HG02642 (cell line): ENCODE results near the gene LPP.
"Not testable (repeated sequence)": the region's sequence is repeated elsewhere in the genome, so short reads cannot be mapped to it uniquely, and the experiment has no call there.

Experiments used
- ATAC-seq: cut with Tn5 transposase; IDR thresholded peaks from one replicate; pipeline ENCODE4 v1.9.1; 2021; ENCODE audit warnings: mild to moderate bottlenecking; ENCODE audit not compliant: unreplicated experiment, poor library complexity

LPP gene

GRCh38 chr3:188700918-188701317 is 547.0 kb downstream of the LPP start:
- no peak for ATAC-seq

GRCh38 chr3:188701485-188701969 is 547.6 kb downstream of the LPP start:
- ATAC-seq, result no peak

DNA sequence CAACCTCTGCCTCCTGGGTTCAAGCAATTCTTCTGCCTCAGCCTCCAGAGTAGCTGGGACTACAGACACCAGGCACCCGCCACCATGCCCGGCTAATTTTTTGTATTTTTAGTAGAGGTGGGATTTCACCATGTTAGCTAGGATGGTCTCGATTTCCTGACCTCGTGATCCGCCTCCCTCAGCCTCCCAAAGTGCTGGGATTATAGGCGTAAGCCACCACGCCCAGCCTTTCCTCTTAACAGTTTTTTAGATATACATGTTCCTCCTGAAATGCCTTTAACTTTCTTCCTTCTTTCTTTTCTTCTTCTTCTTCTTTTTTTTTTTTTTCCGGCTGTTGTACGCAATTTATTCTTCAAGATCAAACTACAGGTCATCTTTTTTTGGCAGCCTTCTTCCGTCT is 548.1 kb downstream of the LPP start:
- ATAC-seq, result not testable (repeated sequence)

GRCh38 chr3:188706176-188706575 is 552.2 kb downstream of the LPP start:
- no peak for ATAC-seq

GRCh38 chr3:188706599-188706998 is 552.6 kb downstream of the LPP start:
- no peak for ATAC-seq

DNA sequence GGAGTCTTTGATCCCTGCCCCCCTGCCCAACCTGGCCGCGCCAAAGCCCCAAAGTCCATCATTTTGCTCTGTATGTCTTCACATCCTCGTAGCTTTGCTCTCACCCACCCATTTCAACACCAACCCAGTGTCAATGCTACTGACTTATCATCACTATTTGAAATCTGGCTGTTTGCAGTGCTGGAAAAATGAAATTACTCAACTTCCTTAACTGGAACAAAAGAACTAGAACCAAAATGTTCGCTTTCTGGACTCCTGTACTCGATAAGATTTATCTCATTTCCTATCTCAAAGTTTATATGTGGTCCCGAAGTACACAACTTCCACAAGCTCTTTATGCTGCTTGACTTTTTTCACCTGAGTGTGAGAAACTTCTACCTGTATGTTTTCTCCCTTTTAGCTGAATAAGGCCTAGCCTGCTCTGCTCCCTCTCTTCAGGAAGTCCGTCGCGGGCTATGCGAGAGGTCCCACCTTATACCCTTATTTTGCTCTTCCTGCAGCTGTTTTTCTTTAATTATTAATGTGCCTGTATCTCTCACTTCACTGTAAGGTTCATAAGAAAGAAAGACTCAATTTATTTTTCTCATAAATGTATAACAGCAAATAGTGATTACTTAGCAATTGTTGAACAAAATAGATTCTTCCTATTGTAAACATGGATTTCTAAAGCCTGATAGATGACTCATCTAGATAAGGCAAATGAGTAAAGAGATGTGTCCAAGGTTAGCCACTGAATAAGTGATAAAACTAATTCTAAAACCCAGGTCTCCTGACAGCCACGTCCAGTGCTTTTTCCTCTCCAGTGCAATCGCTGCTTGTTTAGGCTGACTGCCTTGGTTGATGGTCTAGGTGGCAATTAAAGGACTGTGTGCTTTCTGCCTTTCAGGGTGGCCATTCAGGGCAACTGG is 553.7 kb downstream of the LPP start:
- no peak for ATAC-seq

- ATAC-seq, result no peak
Observed at GRCh38 chr3:188711881-188712247, 557.9 kb downstream of the LPP start.

- no peak for ATAC-seq
Observed at GRCh38 chr3:188712248-188712924, 558.4 kb downstream of the LPP start.

GRCh38 chr3:188712991-188713390 is 559.0 kb downstream of the LPP start:
- no peak for ATAC-seq

- ATAC-seq, result no peak
Observed at GRCh38 chr3:188719545-188719944, 565.6 kb downstream of the LPP start.

- no peak for ATAC-seq
Observed at GRCh38 chr3:188720215-188720614, 566.3 kb downstream of the LPP start.

DNA sequence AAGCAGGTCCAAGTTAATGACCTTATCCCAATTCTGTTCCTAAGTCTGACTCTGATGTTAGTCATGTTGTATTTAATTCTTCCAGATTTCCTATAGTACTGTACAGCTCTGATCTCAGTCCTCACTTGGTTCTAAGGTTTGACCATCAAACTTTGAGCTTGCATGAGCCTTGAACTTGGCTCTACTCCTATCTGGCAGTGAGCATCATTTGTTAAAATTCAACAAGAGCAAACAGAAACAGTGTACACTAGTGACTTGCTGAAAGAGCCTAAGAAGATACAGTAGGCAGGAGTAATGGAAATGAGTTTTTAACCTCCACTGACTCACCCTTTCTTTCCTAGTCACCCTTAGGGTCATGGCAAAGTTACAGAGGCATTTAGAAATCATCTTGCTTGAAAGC is 566.7 kb downstream of the LPP start:
- no peak for ATAC-seq

DNA sequence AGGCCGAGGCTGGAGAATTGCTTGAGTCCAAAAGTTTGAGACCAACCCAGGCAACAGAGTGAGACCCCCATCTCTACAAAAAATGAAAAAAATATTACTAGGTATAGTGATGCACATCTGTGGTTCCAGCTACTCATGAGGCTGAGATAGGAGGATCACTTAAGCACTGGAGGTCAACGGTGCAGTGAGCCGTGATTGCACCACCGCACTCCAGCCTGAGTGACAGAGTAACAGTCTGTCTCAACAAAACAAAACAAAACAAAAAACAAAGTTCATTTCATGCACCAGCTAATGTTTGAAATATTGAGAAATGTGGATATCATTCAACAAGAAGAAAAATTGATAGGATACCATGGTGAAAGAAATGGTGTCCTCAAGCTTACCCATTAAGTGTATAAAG is 567.4 kb downstream of the LPP start:
- ATAC-seq, result no peak

DNA sequence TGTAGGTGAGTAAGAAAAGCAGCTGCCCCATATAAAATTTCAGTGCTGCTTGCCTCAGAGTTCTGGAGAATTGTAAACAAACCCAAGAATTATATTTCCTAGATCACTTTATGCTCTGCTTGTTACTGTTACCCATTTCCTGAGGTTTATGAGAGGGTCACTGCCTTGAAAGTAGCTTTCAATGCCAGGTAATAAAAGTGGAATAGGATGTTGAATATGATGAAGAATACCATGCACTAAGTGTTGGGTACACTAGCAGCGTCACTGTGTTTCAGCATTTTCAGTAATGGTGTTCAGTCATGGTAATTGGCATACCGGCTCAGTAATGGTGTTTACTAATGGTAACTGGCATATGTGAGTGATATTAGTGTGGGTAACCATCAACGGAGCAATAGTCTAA is 568.0 kb downstream of the LPP start:
- no peak for ATAC-seq

GRCh38 chr3:188722963-188723362 is 569.0 kb downstream of the LPP start:
- no peak for ATAC-seq

DNA sequence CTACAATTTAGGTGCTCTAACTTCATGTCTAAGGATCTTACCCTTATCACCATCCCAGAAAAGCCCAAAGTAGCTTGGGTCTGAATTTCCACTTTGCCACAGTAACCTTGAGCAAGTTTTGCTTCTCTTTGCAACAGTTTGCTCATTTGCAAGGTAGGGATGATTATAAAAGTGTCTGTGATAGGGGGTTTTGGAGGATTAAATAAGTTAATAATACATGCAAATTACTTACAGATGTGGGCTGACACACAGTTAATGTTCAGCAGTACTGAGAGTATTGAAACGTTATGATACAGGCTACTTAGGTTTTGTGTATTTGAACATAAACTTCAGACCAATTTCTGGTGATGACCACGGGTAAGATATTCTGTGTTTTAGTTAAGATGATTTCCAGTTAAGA is 573.1 kb downstream of the LPP start:
- no peak for ATAC-seq

GRCh38 chr3:188728371-188728896 is 574.5 kb downstream of the LPP start:
- no peak for ATAC-seq

GRCh38 chr3:188729422-188729821 is 575.5 kb downstream of the LPP start:
- ATAC-seq, result no peak

GRCh38 chr3:188734395-188734794 is 580.4 kb downstream of the LPP start:
- ATAC-seq, result no peak

- no peak for ATAC-seq
Observed at GRCh38 chr3:188739511-188739910, 585.6 kb downstream of the LPP start.

GRCh38 chr3:188740010-188740409 is 586.1 kb downstream of the LPP start:
- ATAC-seq, result no peak
